OCI-LY3 (cell line): ENCODE measurements around the gene TAS2R43.

Experiments
- H2AFZ ChIP-seq: fragments of 200-600, 300-600 bp; shearing (Covaris generic); 2 replicates; pipeline ENCODE4 v1.6.0; 2014; ENCODE audit warnings: antibody characterized with exemption, low read depth, low read length
- H3K27ac ChIP-seq: fragments of 200-600, 300-600 bp; sonication (generic); 2 replicates; pipeline ENCODE4 v1.5.1; 2014; ENCODE audit warnings: mild to moderate bottlenecking, low read length, moderate library complexity, mixed read lengths
- H3K27me3 ChIP-seq: fragments of 200-600, 300-600 bp; sonication (generic); 2 replicates; pipeline ENCODE4 v1.6.1; 2014; ENCODE audit warnings: low read depth, low read length, mixed read lengths
- H3K36me3 ChIP-seq: fragments of 200-600, 300-600 bp; sonication (generic); replicated peaks from 2 replicates; pipeline ENCODE3; 2014; ENCODE audit warnings: low read depth, low read length, mixed read lengths
- H3K4me1 ChIP-seq: fragments of 300-600, 200-600 bp; sonication (generic); 2 replicates; pipeline ENCODE4 v1.6.1; 2014; ENCODE audit warnings: low read length, mixed read lengths
- H3K4me2 ChIP-seq: fragments of 200-600, 300-600 bp; sonication (generic); 2 replicates; pipeline ENCODE4 v1.6.1; 2014; ENCODE audit warnings: low read length, mixed read lengths
- H3K4me3 ChIP-seq: fragments of 300-600, 200-600 bp; sonication (generic); 2 replicates; pipeline ENCODE4 v1.5.1; 2014; ENCODE audit warnings: antibody characterized with exemption, mild to moderate bottlenecking, low read length, moderate library complexity
- H3K79me2 ChIP-seq: fragments of 300-600, 200-600 bp; shearing (Covaris generic); 2 replicates; pipeline ENCODE4 v1.6.1; 2014; ENCODE audit warnings: mild to moderate bottlenecking, low read length, mixed read lengths
- H3K9ac ChIP-seq: fragments of 300-600, 200-600 bp; shearing (Covaris generic); 2 replicates; pipeline ENCODE4 v1.6.0; 2014; ENCODE audit warnings: mild to moderate bottlenecking, low read length, moderate library complexity
- H3K9me3 ChIP-seq: fragments of 200-600, 300-600 bp; shearing (Covaris generic); 2 replicates; pipeline ENCODE4 v1.6.1; 2014; ENCODE audit warnings: low read length, mixed read lengths; ENCODE audit not compliant: insufficient read depth
- H4K20me1 ChIP-seq: fragments of 200-600, 300-600 bp; sonication (generic); 2 replicates; pipeline ENCODE4 v1.6.1; 2016; ENCODE audit warnings: low read length, mixed read lengths; ENCODE audit not compliant: insufficient read depth
- CTCF ChIP-seq: fragments of 200-600, 300-600 bp; sonication (generic); IDR thresholded peaks from 2 replicates; pipeline ENCODE4 v1.5.1; 2014; ENCODE audit warnings: antibody characterized with exemption, low read length, low read depth
- EZH2phosphoT487 ChIP-seq: fragments of 200-600 bp; shearing (Covaris generic); IDR thresholded peaks from 2 replicates; pipeline ENCODE4 v1.6.1; 2018; ENCODE audit warnings: antibody characterized with exemption, mixed run types, low read depth

The TAS2R43 gene

GRCh38 chr12:11089246-11089645, 2.9 kb downstream of the TAS2R43 start:
- H3K36me3 ChIP-seq = no peaks in the 10 kb centered on the region
- H3K4me2 ChIP-seq = no peak overlapping the region
- H3K9me3 ChIP-seq = no peaks in the 10 kb centered on the region
- no peak for TF ChIP-seq CTCF
- TF ChIP-seq EZH2phosphoT487 = no peak
- H4K20me1 ChIP-seq = no peaks in the 10 kb centered on the region
- H3K9ac ChIP-seq = no peak overlapping the region
- no peak overlapping the region for H3K27ac ChIP-seq
- H2AFZ ChIP-seq = no peak overlapping the region
- no peaks in the 10 kb centered on the region for H3K27me3 ChIP-seq
- no peaks in the 10 kb centered on the region for H3K79me2 ChIP-seq
- no peaks in the 10 kb centered on the region for H3K4me1 ChIP-seq
- no peak overlapping the region for H3K4me3 ChIP-seq

GRCh38 chr12:11085419-11085818, 6.7 kb downstream of the TAS2R43 start:
- no peak overlapping the region for H3K4me3 ChIP-seq
- no peak overlapping the region for H2AFZ ChIP-seq
- no peaks in the 10 kb centered on the region for H3K9me3 ChIP-seq
- no peak overlapping the region for H3K9ac ChIP-seq
- no peaks in the 10 kb centered on the region for H4K20me1 ChIP-seq
- no peak overlapping the region for H3K4me2 ChIP-seq
- H3K36me3 ChIP-seq = no peaks in the 10 kb centered on the region
- no peak overlapping the region for H3K27ac ChIP-seq
- H3K27me3 ChIP-seq = no peaks in the 10 kb centered on the region
- TF ChIP-seq EZH2phosphoT487 = no peak
- no peaks in the 10 kb centered on the region for H3K4me1 ChIP-seq
- H3K79me2 ChIP-seq = no peaks in the 10 kb centered on the region

GRCh38 chr12:11081987-11082386, 10.1 kb downstream of the TAS2R43 start:
- Histone ChIP-seq H3K9ac (no peak overlapping the region), H4K20me1 (no peaks in the 10 kb centered on the region), H3K4me1 (no peaks in the 10 kb centered on the region), H2AFZ (no peak overlapping the region), H3K4me3 (no peak overlapping the region), H3K36me3 (no peaks in the 10 kb centered on the region), H3K4me2 (no peak overlapping the region), H3K27me3 (no peaks in the 10 kb centered on the region), H3K27ac (no peak overlapping the region), H3K79me2 (no peaks in the 10 kb centered on the region), H3K9me3 (no peaks in the 10 kb centered on the region)
- no peak for TF ChIP-seq CTCF
- no peak for TF ChIP-seq EZH2phosphoT487

- no peaks in the 10 kb centered on the region for H3K9me3 ChIP-seq
- H3K27me3 ChIP-seq = no peaks in the 10 kb centered on the region
- no peaks in the 10 kb centered on the region for H3K4me1 ChIP-seq
- no peak overlapping the region for H3K9ac ChIP-seq
- H3K27ac ChIP-seq = no peak overlapping the region
- H2AFZ ChIP-seq = no peak overlapping the region
- H4K20me1 ChIP-seq = no peaks in the 10 kb centered on the region
- no peak overlapping the region for H3K4me3 ChIP-seq
- H3K79me2 ChIP-seq = no peaks in the 10 kb centered on the region
- H3K36me3 ChIP-seq = no peaks in the 10 kb centered on the region
- no peak for TF ChIP-seq CTCF
- TF ChIP-seq EZH2phosphoT487 = no peak
- H3K4me2 ChIP-seq = no peak overlapping the region
Measured at GRCh38 chr12:11078246-11078645, 13.9 kb downstream of the TAS2R43 start.

- Histone ChIP-seq H3K4me3 (no peak overlapping the region), H3K4me1 (no peaks in the 10 kb centered on the region), H3K4me2 (no peak overlapping the region), H4K20me1 (no peaks in the 10 kb centered on the region), H3K79me2 (no peaks in the 10 kb centered on the region), H3K9ac (no peak overlapping the region), H3K27ac (no peak overlapping the region), H3K9me3 (no peaks in the 10 kb centered on the region), H3K27me3 (no peaks in the 10 kb centered on the region), H2AFZ (no peak overlapping the region), H3K36me3 (no peaks in the 10 kb centered on the region)
- TF ChIP-seq EZH2phosphoT487 (no peak), CTCF (no peak)
Measured at GRCh38 chr12:11075642-11076041, 16.5 kb downstream of the TAS2R43 start.
